Esophagus squamous epithelium (tissue), 5 donors: ENCODE results near the gene CARS2. TPM values are rescaled to one million over a fixed set of nuclear protein-coding genes. Genes with fewer than 3 reads are reported as not detected.

Experiments
- DNase-seq: peaks from one replicate; lab custom pipeline; 2025; lab: John Stamatoyannopoulos, UW
- H3K27ac ChIP-seq, 4 donors: fragments of 200-600 bp; sonication (generic); one replicate each; pipeline ENCODE4 v1.5.1; 2016 to 2019; ENCODE audit warnings: mild to moderate bottlenecking in 1 of 4
- H3K27me3 ChIP-seq, 4 donors: fragments of 200-600 bp; sonication (generic); 1 replicate in 3 of 4; 2 replicates in 1 of 4; pipeline versions ENCODE4 v1.5.1 to v1.6.0; 2017 to 2021; ENCODE audit warnings: antibody characterized with exemption in 1 of 4
- H3K36me3 ChIP-seq, 3 donors: fragments of 200-600 bp; sonication (generic); one replicate each; pipeline ENCODE4 v1.5.1; 2016 to 2019
- H3K4me1 ChIP-seq, 3 donors: fragments of 200-600 bp; sonication (generic); one replicate each; pipeline ENCODE4 v1.5.1; 2017 to 2019
- H3K4me3 ChIP-seq, 4 donors: fragments of 200-600 bp; sonication (generic); 1 replicate in 3 of 4; 2 replicates in 1 of 4; pipeline ENCODE4 v1.5.1; 2016 to 2019; ENCODE audit warnings: mild to moderate bottlenecking in 2 of 4, moderate library complexity in 1 of 4
- H3K9me3 ChIP-seq, 3 donors: fragments of 200-600 bp; sonication (generic); one replicate each; pipeline ENCODE4 v1.5.1; 2016 to 2019
- POLR2A ChIP-seq, 4 donors: fragments of 450-650 bp; IDR thresholded peaks; one replicate each; pipeline ENCODE4 v1.6.1; 2017; ENCODE audit warnings: antibody characterized with exemption in 4 of 4, mild to moderate bottlenecking in 4 of 4, moderate library complexity in 3 of 4
- WGBS, 2 donors: methylation state at CpG; one replicate each; pipeline ENCODE4 v1.1.5; 2018; 5-methylcytosine and 5-hydroxymethylcytosine counted together
- intact Hi-C: fragments of 100-400 bp; cut with DNase I; formaldehyde crosslinking; loops from one replicate; pipeline ENCODE4 v1.15.0; 2022
- total RNA-seq, 4 donors: library from RNA; depleted of rRNA; stranded (reverse); fragments of >200 nt; gene quantifications; one replicate each; pipeline ENCODE4 v1.1.0, GENCODE V29; 2016
- TF ChIP-seq, protein P1 (sequence below), 6 experiments: fragments of 450-650 bp in 4 of 6; fragments of 200-600 bp in 2 of 6; sonication (generic) in 2 of 6; IDR thresholded peaks; one replicate each; pipeline ENCODE4 v1.5.1; 2016 to 2019; ENCODE audit warnings: antibody characterized with exemption in 6 of 6, mild to moderate bottlenecking in 4 of 6, moderate library complexity in 4 of 6
- donor health status: DM: yes; HTN: yes; CAD: no.

CARS2 gene
- total RNA-seq, 4 donors from 2014 or later: 24.9 to 54.9 (median 33.5) TPM

DNA sequence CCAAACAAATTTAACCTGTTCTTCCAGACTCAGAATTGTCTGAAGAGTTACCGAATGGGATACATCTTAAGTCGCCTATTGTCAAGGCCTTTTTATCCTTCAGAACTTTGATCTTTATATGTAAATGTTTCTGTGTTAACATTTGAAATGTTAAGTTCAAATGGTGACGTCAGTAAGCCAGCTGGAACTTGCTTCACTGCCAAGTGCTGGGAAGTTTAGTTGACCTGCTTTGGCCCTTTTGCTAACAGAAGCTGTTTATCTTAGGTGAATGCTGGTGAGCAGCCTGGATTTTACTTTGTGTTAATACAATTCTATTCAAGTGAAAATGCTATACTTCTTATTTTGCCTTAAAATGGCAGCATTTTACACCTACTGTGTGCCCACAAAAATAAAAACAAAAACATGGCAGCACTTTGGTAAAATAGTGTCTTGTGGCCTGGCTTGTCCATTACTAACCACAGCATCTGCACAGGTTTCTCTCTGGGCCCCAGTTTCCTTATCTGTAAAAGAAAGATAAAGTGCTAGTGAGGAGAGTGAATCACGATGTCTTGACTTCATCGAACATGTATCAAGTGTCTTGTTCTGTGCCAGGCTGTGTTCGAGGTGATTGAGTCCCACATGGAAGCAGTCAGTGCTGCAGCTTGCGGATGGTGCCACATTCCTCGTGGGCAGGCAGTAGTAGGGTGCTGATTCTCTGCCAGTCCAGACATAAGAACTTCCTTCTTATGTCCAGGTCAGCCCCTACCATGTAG, 88.4 kb downstream of the CARS2 start:
- intact Hi-C loops: loop anchor here (10.0 kb wide), 1 partner anchor 97 kb away; the partner anchor contains the start of gene ING1
- peak overlapping the region in 2 of 4 donors; percentile 88 to 97 for H3K4me3 ChIP-seq
- peaks cover 0 to 7% (median 2%) of the 10 kb centered on the region in 3 donors for H3K36me3 ChIP-seq
- no peaks in the 10 kb centered on the region for H3K9me3 ChIP-seq
- TF ChIP-seq, protein P1, sequence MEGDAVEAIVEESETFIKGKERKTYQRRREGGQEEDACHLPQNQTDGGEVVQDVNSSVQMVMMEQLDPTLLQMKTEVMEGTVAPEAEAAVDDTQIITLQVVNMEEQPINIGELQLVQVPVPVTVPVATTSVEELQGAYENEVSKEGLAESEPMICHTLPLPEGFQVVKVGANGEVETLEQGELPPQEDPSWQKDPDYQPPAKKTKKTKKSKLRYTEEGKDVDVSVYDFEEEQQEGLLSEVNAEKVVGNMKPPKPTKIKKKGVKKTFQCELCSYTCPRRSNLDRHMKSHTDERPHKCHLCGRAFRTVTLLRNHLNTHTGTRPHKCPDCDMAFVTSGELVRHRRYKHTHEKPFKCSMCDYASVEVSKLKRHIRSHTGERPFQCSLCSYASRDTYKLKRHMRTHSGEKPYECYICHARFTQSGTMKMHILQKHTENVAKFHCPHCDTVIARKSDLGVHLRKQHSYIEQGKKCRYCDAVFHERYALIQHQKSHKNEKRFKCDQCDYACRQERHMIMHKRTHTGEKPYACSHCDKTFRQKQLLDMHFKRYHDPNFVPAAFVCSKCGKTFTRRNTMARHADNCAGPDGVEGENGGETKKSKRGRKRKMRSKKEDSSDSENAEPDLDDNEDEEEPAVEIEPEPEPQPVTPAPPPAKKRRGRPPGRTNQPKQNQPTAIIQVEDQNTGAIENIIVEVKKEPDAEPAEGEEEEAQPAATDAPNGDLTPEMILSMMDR (IDR thresholded peaks at IDR 0.05): no peak
- no peak for TF ChIP-seq POLR2A (IDR thresholded peaks at IDR 0.05)
- 44 to 54% methylated on average over 8 of the region's 8 CpGs for WGBS, 2 donors
- H3K27me3 ChIP-seq: no peaks in the 10 kb centered on the region
- no peak for DNase-seq
- H3K4me1 ChIP-seq: peaks cover 16 to 66% (median 19%) of the 10 kb centered on the region in 3 donors
- H3K27ac ChIP-seq: peak overlapping the region; percentile 89 to 96 (median 93)

DNA sequence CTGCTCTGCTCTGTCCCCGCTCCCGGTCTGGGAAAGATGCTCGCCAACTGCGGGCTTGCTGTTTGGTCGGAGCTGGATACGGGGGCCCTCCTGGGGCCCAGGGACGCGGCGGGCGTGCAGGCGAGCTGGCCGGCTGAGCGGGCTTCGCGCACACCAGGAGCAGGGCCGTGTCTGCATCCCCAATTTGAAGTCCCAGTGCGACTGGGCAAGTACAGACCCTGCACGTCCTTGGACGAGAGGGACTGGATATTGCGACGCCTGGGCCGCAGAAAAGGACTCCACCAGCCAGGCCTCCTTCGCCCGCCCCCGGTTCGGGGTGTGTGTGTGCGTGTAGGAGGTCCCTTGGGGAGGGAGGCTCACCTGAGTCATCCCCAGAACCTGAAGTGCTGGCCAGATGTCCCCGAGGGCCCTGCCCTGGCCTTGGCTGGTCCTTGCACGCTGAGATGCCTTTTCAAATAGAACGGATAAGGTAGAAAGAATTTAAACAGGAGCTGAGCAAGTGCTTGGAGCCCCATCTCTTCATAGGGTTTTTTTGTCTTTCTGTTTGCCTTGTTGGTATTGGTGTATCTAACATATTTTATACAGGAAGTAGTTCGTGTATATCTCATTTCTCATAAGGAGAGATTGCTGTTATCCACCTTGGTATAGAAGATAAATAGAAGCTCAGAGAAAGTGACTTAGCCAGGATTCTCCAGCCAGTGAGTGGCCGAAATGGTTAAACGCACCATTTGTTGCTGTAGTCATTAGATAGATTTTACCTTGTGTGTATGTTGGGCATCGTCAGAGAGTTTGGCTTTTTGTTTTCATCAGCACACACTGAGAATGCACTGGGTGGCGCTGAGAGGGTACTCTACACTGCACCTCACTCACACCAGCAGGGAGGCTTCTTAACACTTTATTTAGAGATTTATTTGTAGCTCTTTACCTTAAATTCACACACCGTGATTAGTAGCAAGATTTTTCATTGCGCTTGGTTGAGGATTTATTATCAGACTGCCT, 89.5 kb downstream of the CARS2 start:
- Histone ChIP-seq H3K36me3 (no peaks in the 10 kb centered on the region), H3K4me3 (peak overlapping the region; percentile 71 to 97 (median 85)), H3K27me3 (no peaks in the 10 kb centered on the region), H3K27ac (peak overlapping the region; percentile 89 to 96 (median 93)), H3K4me1 (peaks cover 16 to 56% (median 19%) of the 10 kb centered on the region in 3 donors), H3K9me3 (no peaks in the 10 kb centered on the region)
- TF ChIP-seq, protein P1 (IDR thresholded peaks at IDR 0.05): no peak
- peak in 3 of 4 donors; percentile 34 to 59 (median 37) for TF ChIP-seq POLR2A (IDR thresholded peaks at IDR 0.05)
- WGBS, 2 donors: 9 to 30% methylated on average over 9 to 15 of the region's 37 CpGs
- intact Hi-C loops: loop anchor here (10.0 kb wide), 1 partner anchor 98 kb away; the partner anchor contains the start of gene ING1
- DNase-seq: no peak

- DNase-seq: peak; percentile 48
- Histone ChIP-seq H3K27me3 (no peaks in the 10 kb centered on the region), H3K27ac (peak within 1 kb of the TSS; percentile 89 to 96 (median 93)), H3K4me3 (peak within 1 kb of the TSS; percentile 71 to 97 (median 85)), H3K9me3 (no peaks in the 10 kb centered on the region), H3K4me1 (peaks cover 16 to 53% (median 19%) of the 10 kb centered on the region in 3 donors), H3K36me3 (no peaks in the 10 kb centered on the region)
- peak in 3 of 4 donors; percentile 35 to 69 (median 61) for TF ChIP-seq POLR2A (IDR thresholded peaks at IDR 0.05)
- TF ChIP-seq, protein P1 (IDR thresholded peaks at IDR 0.05): no peak
- 17 to 23% methylated on average over 4 of the region's 95 CpGs for WGBS, 2 donors
- intact Hi-C loops: loop anchor here (10.0 kb wide), 1 partner anchor 99 kb away; the partner anchor contains the start of gene ING1
These were observed 90.4 kb downstream of the CARS2 start, which contains the start of gene NAXD for GRCh38 chr13:110615322-110616102. TSS of gene NAXD (plus strand) at chr13:110615545. CDS start at chr13:110615602, 57 bp downstream.

DNA sequence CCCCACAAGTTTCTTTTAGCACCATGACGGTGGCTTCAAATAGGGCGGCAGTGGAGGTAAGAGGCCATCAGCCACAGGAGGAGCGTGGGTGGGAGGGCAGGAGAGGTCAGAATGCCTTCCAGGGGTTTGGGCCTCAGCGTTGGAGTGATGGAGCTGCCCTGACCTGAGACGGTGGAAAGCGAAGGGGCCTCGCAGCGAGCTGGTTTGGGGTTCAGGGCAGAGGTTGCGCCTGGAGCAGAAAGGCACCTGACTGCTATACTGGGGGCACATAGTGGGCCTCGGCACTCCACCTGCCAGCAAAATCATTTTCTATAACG, 91.0 kb downstream of the CARS2 start:
- Histone ChIP-seq H3K27me3 (no peaks in the 10 kb centered on the region), H3K27ac (peak overlapping the region; percentile 89 to 96 (median 93)), H3K36me3 (no peaks in the 10 kb centered on the region), H3K4me1 (peaks cover 16 to 53% (median 19%) of the 10 kb centered on the region in 3 donors), H3K4me3 (peak overlapping the region; percentile 71 to 97 (median 85)), H3K9me3 (no peaks in the 10 kb centered on the region)
- WGBS, 2 donors: 82 to 84% methylated on average over 6 to 9 of the region's 11 CpGs
- no peak for TF ChIP-seq POLR2A (IDR thresholded peaks at IDR 0.05)
- TF ChIP-seq, protein P1 (IDR thresholded peaks at IDR 0.05): no peak
- intact Hi-C loops: loop anchor here (10.0 kb wide), 1 partner anchor 100 kb away; the partner anchor contains the start of gene ING1
- DNase-seq: no peak
